Lower leg skin (tissue), 4 donors: Measurements from ENCODE around the gene NSUN2. TPM values are rescaled to one million over a fixed set of nuclear protein-coding genes. Genes with fewer than 3 reads are reported as not detected.

Experiments
- DNase-seq, 2 donors: peaks; one replicate each; pipeline ENCODE4 v3.0.0-alpha.2; 2019; ENCODE audit warnings: low spot score in 2 of 2
- H3K4me3 ChIP-seq: fragments of 200-600 bp; sonication (generic); 2 replicates; pipeline ENCODE4 v1.5.1; 2017; ENCODE audit warnings: mild to moderate bottlenecking, low read depth; ENCODE audit not compliant: poor library complexity, severe bottlenecking
- CTCF ChIP-seq, 3 donors: fragments of 450-650 bp; IDR thresholded peaks; one replicate each; pipeline ENCODE4 v1.5.1; 2016; ENCODE audit warnings: antibody characterized with exemption in 3 of 3, mild to moderate bottlenecking in 3 of 3, moderate library complexity in 2 of 3
- POLR2A ChIP-seq, 2 donors: fragments of 450-650 bp; IDR thresholded peaks; one replicate each; pipeline ENCODE4 v1.6.1; 2016 to 2017; ENCODE audit warnings: antibody characterized with exemption in 2 of 2, mild to moderate bottlenecking in 1 of 2, moderate library complexity in 1 of 2
- WGBS, 2 donors: methylation state at CpG; one replicate each; pipeline ENCODE4 v1.1.5; 2018; 5-methylcytosine and 5-hydroxymethylcytosine counted together
- intact Hi-C: fragments of 100-400 bp; cut with DNase I; formaldehyde crosslinking; loops from one replicate; pipeline ENCODE4 v1.15.0; 2023; ENCODE audit warnings: low total_unique reads
- total RNA-seq, 4 donors: library from RNA; depleted of rRNA; stranded (reverse); fragments of >200 nt; gene quantifications; one replicate each; pipeline ENCODE4 v1.1.0, GENCODE V29; 2016

Gene NSUN2
- total RNA-seq, 4 donors from 2014 or later: 43.0 to 54.0 (median 47.9) TPM

GRCh38 chr5:6601816-6602215 is 31.0 kb downstream of the NSUN2 start:
- no peak overlapping the region for H3K4me3 ChIP-seq
- no peak for DNase-seq
- no peak for TF ChIP-seq CTCF (IDR thresholded peaks at IDR 0.05)
- no peak for TF ChIP-seq POLR2A (IDR thresholded peaks at IDR 0.05)
- intact Hi-C loops: no loop called here
- WGBS, 2 donors: 97% methylated on average over 11 of the region's 11 CpGs

GRCh38 chr5:6601271-6601670 is 31.6 kb downstream of the NSUN2 start:
- intact Hi-C loops: no loop called here
- TF ChIP-seq CTCF (IDR thresholded peaks at IDR 0.05) (no peak), POLR2A (IDR thresholded peaks at IDR 0.05) (no peak)
- WGBS, 2 donors: 87 to 89% methylated on average over 11 of the region's 11 CpGs
- no peak overlapping the region for H3K4me3 ChIP-seq
- no peak for DNase-seq

GRCh38 chr5:6599739-6600138 is 33.1 kb downstream of the NSUN2 start:
- no peak for TF ChIP-seq POLR2A (IDR thresholded peaks at IDR 0.05)
- TF ChIP-seq CTCF (IDR thresholded peaks at IDR 0.05): no peak
- WGBS, 2 donors: 81 to 83% methylated on average over 8 of the region's 8 CpGs
- intact Hi-C loops: no loop called here
- no peak for DNase-seq
- H3K4me3 ChIP-seq: no peak overlapping the region

- TF ChIP-seq POLR2A (IDR thresholded peaks at IDR 0.05): no peak
- no peak for TF ChIP-seq CTCF (IDR thresholded peaks at IDR 0.05)
- DNase-seq: no peak
- no peak overlapping the region for H3K4me3 ChIP-seq
- intact Hi-C loops: no loop called here
- WGBS, 2 donors: 69 to 72% methylated on average over 14 of the region's 14 CpGs
These were observed 34.4 kb downstream of the NSUN2 start for GRCh38 chr5:6598351-6598900.

GRCh38 chr5:6597557-6597956 is 35.3 kb downstream of the NSUN2 start:
- TF ChIP-seq CTCF (IDR thresholded peaks at IDR 0.05) (no peak), POLR2A (IDR thresholded peaks at IDR 0.05) (no peak)
- 90% methylated on average over 6 of the region's 6 CpGs for WGBS, 2 donors
- intact Hi-C loops: no loop called here
- no peak overlapping the region for H3K4me3 ChIP-seq
- DNase-seq: no peak

- H3K4me3 ChIP-seq: no peak overlapping the region
- WGBS, 2 donors: 97% methylated on average over 5 of the region's 5 CpGs
- intact Hi-C loops: no loop called here
- TF ChIP-seq POLR2A (IDR thresholded peaks at IDR 0.05): no peak
- no peak for DNase-seq
These were observed 36.5 kb downstream of the NSUN2 start for GRCh38 chr5:6596388-6596787.
